Stimulated activated CD4-positive, alpha-beta T cell treated with anti-CD3 and anti-CD28 coated beads, Interleukin-1b, Interleukin-23, amount 100 ng/mL, for 1 hour (primary cell): ENCODE results near the gene PTGER1.

Experiments
- DNase-seq, 2 donors: peaks; one replicate each; pipeline ENCODE4 v3.0.0-alpha.2; 2020; ENCODE audit warnings: low read depth in 2 of 2

The PTGER1 gene

DNA sequence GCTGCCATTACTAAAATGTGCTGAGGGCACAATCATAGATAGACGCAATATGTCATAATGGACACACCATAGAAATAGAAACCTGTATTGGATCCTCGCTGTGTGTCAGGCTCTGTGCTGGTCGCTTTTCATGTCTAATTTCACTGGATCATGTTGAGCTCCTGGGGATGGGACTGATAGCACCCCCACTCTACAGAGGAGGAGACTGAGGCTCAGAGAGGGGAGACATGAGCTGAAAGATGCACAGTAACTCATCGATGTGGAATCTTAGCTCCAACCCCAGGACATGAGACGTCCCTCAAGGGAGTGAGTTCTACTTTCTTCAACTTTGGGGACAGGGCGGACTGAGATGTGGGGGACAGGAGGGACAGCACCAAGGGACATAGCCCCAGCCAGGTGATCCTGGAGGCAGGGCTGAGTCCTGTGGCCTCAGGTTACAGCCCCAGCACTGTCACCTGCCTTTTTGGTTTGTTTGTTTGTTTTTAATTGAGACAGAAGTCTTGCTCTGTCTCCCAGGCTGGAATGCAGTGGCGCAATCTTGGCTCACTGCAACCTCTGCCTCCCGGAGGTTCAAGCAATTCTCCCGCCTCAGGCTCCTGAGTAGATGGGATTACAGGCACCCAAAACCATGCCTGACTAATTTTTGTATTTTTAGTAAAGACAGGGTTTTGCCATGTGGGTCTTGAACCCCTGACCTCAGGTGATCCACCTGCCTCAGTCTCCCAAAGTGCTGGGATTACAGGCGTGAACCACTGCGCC, 27.4 kb upstream of the PTGER1 start:
- no peak for DNase-seq

GRCh38 chr19:14497228-14497921, 22.2 kb upstream of the PTGER1 start:
- DNase-seq: no peak

DNA sequence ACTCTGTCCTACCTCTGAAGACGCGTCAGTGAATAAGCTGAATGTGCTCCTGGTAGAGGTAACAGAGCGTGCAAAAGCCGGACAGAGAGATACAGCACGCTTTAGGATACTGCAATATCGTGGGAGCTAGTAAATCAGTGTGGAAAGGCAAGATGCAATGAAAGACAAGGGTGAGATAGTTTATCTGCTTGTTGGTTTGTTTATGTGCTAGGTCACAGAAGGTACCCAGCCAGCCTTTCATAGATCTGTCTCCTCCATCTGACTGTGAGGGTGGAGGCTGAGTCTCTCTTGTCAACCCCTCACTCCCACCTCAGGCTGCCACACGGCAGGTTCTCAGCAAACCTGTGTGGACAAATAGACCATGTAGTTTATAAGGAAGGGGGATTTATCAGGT, 21.7 kb upstream of the PTGER1 start:
- no peak for DNase-seq

GRCh38 chr19:14496029-14496833, 21.1 kb upstream of the PTGER1 start, which contains the start of gene GIPC1:
Gene GIPC1, minus strand, starts transcription at chr19:14496127. Its CDS starts 13,151 bp downstream, at chr19:14482976.
- DNase-seq: peak; percentile 54 to 71

- DNase-seq: no peak
These were observed 20.5 kb upstream of the PTGER1 start for GRCh38 chr19:14495672-14496028.

DNA sequence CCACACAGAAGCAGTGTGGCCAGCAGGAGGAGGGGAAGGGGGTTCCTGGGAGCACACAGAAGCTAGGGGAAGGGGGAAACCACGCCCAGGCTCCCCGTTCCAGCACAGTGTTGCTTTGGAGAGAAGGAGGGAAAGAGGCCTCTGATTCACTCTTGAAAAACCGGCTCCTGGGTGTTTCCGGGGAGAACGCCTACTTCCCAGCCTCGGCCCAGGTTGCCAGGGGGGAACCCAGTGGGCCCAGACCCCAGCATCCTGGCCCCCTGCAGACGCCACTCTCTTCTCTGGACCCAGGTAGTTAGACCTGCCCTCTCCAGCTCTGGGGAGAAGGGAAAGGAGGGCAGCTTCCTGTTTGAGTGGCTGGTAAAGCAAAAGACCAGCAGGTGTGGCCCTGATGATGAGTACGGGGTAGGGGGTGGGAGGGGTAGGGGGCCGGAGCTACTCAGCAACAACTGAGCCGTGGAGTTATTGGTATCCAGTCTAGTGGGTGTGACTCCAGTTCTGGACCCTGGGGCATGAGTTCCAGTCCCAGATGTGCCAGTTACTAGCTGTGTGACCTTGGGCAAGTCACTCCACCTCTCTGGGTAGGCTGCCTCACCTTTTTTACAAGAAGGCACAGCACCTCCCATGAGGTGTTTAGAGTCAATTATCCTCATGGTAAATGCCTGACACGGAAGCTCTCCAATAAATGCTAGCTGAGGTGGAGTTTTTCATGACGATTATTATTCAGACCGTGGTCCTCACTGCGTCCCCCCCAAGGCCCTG, 19.9 kb upstream of the PTGER1 start:
- DNase-seq: no peak

GRCh38 chr19:14494411-14494810, 19.3 kb upstream of the PTGER1 start:
- DNase-seq: no peak

DNA sequence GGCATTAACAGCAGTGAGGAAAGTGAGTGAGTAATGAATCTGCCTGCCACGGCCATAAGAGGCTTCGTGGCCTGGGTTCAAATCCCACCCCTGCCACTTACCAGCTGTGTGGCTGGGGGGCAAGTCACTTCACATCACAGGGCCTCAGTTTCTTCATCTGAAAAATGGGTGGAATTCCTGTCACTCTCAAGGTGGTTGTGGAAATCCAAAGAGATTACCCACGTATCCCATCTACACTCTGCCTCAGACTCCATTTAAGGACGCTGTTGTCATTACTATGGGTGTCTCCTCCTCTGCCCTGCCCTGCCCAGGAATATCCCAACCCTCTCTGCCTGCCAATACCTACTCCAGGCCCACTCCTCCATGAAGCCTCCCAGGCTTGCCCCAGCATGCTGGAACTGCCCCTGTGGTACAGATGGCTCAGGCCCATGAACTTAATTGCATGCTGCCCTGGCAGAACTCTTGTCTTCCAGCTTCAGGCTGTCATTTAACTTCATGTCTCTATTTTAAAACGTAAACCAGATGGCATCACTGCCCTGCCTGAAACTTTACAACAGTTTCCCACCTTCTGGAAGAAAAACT, 17.7 kb upstream of the PTGER1 start:
- DNase-seq: no peak

DNA sequence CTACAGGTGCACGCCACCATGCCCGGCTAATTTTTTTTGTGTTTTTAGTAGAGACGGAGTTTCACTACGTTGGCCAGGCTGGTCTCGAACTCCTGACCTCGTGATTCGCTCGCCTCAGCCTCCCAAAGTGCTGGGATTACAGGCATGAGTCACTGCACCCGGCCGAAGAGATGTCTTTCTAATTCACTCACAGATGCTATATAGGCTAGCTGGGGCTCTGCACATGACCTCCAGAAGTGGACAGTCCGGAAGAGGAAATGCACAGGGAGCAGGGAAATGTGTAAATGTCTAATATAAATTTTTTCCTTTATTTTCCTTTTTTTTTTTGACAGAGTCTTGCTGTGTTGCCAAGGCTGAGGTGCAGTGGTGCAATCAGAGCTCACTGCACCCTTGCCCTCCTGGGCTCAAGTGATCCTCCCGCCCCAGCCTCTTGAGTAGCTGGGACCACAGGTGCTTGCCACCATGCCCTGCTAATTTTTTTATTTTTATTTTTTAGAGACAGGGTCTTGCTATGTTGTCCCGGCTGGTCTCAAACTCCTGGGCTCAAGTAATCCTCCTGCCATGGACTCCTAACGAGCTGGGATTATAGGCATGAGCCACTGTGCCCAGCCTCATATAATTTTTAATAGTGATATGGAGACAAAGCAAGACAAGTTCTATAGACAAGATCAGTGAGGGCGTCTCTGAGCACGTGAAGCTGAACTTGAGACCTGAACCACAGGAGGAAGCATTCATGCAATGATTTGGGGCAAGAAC, 12.4 kb upstream of the PTGER1 start:
- DNase-seq: no peak

DNA sequence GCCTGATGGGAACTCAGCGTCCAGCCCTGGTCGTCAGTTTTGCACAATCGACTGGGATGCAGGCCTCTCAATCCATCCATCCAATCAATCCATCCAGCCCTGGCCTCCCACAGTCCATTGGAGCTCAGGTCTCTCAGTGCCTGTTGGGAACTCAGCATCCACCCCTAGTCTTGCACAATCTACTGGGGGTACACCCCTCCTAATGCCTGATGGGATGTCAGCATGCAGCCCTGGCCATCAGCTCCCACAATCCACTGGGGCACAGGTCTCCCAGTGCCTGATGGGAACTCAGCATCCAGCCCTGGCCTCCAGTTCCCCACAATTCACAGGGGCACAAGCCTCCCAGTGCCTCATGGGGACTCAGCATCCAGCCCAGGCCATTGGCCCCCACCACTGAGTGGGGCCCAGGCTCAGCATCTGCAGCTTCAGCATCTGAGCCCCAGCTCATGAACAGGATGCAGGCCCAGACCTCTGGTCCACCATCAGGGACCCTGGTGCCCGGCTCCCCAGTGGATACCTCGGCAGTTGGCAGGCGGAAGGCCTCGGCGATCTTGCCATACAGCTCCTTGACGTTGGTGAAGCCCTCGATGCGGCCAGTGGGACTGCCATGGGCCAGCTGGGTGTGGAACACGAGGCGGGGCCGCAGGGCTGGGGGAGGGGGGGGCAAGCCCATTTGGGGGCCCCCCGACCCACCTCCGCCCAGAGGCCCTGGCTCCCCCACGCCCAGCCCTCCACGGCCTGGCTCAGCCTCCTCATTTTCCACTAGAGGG, 7.2 kb upstream of the PTGER1 start:
- DNase-seq: no peak

GRCh38 chr19:14480700-14481079, 5.5 kb upstream of the PTGER1 start:
- DNase-seq: no peak

DNA sequence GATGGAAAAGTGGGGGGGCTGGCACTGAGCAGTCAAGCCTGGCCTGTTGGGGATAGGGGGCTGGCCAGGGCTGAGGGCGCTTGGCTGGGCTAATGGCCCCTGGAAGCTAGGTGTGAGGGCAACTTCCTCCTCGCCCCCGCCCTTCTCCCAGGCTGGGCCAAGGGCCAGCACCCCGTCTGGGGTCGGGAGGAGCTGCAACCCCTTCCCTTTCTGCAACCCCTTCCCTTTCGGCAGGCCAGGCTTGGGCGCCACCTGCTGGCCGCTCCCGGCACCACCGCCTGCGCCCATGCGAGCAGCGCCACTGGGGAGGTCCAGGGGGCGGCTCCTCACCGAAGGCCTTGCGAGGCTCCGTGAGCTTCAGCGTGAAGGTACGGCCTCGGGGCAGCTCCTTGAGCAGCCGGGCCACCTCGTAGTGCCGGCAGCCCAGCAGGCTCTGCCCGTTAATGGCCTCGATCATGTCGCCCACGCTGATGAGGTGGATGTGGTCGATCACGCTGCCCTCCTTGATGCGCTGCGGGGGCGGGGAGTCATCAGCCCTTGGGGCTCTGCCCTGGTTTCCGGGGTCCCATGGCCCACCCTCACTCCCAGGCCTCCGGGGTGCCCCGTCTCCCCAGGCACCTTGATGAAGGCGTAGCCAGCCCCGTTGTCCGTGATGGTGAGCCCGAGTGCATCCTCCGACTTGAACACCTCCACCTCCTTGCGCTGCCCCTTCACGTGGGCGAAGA, 5.0 kb upstream of the PTGER1 start:
- DNase-seq: peak; percentile 39 to 58

GRCh38 chr19:14479309-14479974, 4.3 kb upstream of the PTGER1 start:
- DNase-seq: no peak

DNA sequence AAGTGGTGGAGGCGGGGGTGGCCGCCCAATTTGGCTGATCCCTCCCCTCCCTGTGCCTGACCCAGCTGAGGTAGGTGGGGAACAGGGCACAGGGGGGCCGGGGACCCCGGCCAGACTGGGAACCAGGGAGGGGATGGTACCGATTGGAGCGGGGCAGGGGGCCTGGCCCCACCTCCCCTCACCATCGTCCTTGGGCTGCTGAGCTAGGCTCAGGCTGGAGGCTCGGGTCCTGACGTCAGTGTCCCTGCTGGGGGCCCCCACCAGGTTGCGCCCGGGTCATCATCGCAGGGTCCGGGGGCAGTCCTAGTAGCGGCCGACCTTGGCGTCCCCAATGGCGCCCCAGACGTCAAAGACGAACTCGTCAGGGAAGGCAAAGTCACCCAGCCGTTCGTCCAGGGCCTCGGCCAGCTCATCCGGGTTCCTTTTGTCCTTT, 3.0 kb upstream of the PTGER1 start:
- no peak for DNase-seq

DNA sequence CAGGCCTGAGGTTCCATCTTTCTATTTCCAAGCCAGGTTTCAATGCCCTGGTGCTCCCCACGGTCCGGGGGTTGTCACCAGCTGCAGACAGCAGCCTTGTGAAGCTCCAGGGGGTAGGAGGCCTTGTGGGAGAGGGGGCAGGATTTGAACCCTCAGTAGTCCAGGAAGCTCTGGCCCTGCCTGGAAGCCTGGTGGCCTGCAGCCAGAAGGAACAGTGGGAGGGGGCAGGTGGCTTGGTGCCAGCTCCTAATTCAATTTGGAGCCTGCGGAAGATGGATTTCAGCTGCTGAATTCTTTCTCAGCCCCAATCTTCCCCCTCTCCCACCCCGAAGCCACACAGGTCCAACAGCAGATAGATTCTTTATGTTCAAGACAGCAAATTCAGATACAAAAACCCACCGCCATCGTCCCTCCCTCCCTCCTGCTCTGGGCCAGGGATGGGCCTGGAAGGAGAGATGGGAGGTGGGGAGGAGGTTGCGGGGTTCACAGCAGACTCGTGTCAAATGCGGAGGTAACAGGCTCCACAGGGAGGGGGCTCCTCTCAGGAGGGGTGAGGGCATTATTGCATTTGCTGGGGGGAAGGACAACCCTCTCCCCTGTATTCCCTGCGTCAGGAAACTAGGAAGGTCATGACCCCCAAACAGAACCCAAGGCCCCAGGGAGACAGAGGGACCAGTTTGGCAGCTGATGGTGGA, 2.4 kb upstream of the PTGER1 start:
- DNase-seq: no peak

DNA sequence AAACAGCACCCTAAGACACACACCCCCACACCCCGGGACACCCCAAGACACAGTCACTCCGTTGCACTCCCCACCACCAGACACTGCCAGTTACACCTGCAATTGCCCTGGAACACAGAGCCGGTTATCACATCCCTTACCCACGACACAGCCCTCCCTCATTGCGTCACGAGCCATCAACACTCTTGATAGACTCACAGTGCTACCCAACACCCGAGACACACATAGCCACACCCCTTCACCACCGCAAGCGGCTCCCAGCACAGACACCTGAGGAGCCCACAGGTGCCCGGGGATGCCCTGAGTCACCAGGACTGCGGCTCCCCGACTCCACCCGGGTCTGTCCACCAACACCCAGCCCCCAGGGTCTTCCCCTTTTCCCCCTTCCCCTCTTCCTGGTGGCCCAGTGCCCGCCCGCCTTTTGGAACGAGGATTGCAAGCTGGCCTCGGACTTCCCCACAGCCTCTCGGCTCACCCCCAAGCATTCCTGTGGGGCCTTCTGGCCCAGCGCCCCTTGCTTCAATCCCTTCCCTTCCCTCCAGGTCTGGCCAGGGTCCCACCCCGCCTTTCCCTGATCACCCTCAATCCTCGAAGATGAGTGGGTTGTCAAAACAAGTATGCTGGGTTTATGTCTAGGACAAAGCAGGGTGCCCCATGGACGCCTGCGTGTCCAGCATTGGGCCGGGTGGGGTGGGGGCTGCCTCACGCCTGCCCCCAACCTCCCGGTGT, 1.7 kb upstream of the PTGER1 start:
- no peak for DNase-seq

- DNase-seq: no peak
These were observed 1.1 kb upstream of the PTGER1 start for GRCh38 chr19:14476327-14476672.

GRCh38 chr19:14474827-14475226, 327 bp downstream of the PTGER1 start:
- DNase-seq: no peak
